Kasumi-1 (cell line): ENCODE results near the gene ACTN4.
"Not testable (repeated sequence)": the region's sequence is repeated elsewhere in the genome, so short reads cannot be mapped to it uniquely, and the experiment has no call there.

Experiments
- DNase-seq, 2 experiments: peaks; one replicate each; lab custom pipeline; 2025; lab: John Stamatoyannopoulos, UW

ACTN4 gene

GRCh38 chr19:38770228-38770948, 122.9 kb downstream of the ACTN4 start:
- not testable (repeated sequence) for DNase-seq

GRCh38 chr19:38770949-38771275, 123.5 kb downstream of the ACTN4 start:
- not testable (repeated sequence) for DNase-seq

- not testable (repeated sequence) for DNase-seq
Observed at GRCh38 chr19:38771569-38771968, 124.1 kb downstream of the ACTN4 start.

GRCh38 chr19:38773469-38774177, 126.2 kb downstream of the ACTN4 start, which contains the start of gene LGALS7:
Gene LGALS7, minus strand, starts transcription at chr19:38773517. Its CDS starts 25 bp downstream, at chr19:38773492.
- no peak for DNase-seq

GRCh38 chr19:38774181-38774950, 126.9 kb downstream of the ACTN4 start:
- DNase-seq: no peak

GRCh38 chr19:38778733-38779132, 131.3 kb downstream of the ACTN4 start:
- no peak for DNase-seq

GRCh38 chr19:38780443-38780842, 133.0 kb downstream of the ACTN4 start:
- no peak for DNase-seq

GRCh38 chr19:38781058-38781457, 133.6 kb downstream of the ACTN4 start:
- no peak for DNase-seq
